ENCODE measurements around the gene ANKRD11.

- TF ChIP-seq POLR2AphosphoS5 (IDR thresholded peaks at IDR 0.05; ENCODE audit: low read depth, low read length), result no peak
- TF ChIP-seq TAF1 (IDR thresholded peaks at IDR 0.05; ENCODE audit: borderline replicate concordance, insufficient read depth, low read length), result no peak
- no peak for TF ChIP-seq REST (IDR thresholded peaks at IDR 0.05; ENCODE audit: insufficient read depth in 1 of 2, low read depth in 2 of 2, low read length in 2 of 2)
- no peak for TF ChIP-seq SIN3A (IDR thresholded peaks at IDR 0.05; ENCODE audit: borderline replicate concordance, insufficient read depth, low read length)
- no peak for TF ChIP-seq FOXP2 (optimal IDR thresholded peaks at IDR 0.05; ENCODE audit: borderline replicate concordance, extremely low read depth, extremely low read length, insufficient read depth)
Measured at GRCh38 chr16:89472711-89473075, 17.7 kb downstream of the ANKRD11 start.
